GM12801 (cell line): ENCODE measurements around the gene PTPRT.

Experiments
- CTCF ChIP-seq: IDR thresholded peaks from one replicate; pipeline ENCODE4 v1.5.1; 2011; ENCODE audit warnings: control low read depth; ENCODE audit not compliant: insufficient read length; ENCODE audit errors: extremely low read depth

PTPRT gene

GRCh38 chr20:42152575-42152974, 1037.1 kb downstream of the PTPRT start:
- TF ChIP-seq CTCF, result no peak

GRCh38 chr20:42150230-42150629, 1039.5 kb downstream of the PTPRT start:
- no peak for TF ChIP-seq CTCF

- no peak for TF ChIP-seq CTCF
Observed at GRCh38 chr20:42138729-42139128, 1051.0 kb downstream of the PTPRT start.

- TF ChIP-seq CTCF, result no peak
Observed at GRCh38 chr20:42134265-42135098, 1055.2 kb downstream of the PTPRT start.

GRCh38 chr20:42130810-42131596, 1058.7 kb downstream of the PTPRT start:
- no peak for TF ChIP-seq CTCF

GRCh38 chr20:42125426-42125825, 1064.3 kb downstream of the PTPRT start:
- TF ChIP-seq CTCF, result no peak

GRCh38 chr20:42123981-42124473, 1065.7 kb downstream of the PTPRT start:
- TF ChIP-seq CTCF, result no peak
